ENCODE measurements around the gene C19orf18. TPM values are rescaled to one million over a fixed set of nuclear protein-coding genes. Genes with fewer than 3 reads are reported as not detected.
"Not testable (repeated sequence)": the region's sequence is repeated elsewhere in the genome, so short reads cannot be mapped to it uniquely, and the experiment has no call there.

C19orf18 gene
- total and polyA plus RNA-seq, 3 donors from 2014 or later = 3.5 to 9.8 (median 8.7) TPM

DNA sequence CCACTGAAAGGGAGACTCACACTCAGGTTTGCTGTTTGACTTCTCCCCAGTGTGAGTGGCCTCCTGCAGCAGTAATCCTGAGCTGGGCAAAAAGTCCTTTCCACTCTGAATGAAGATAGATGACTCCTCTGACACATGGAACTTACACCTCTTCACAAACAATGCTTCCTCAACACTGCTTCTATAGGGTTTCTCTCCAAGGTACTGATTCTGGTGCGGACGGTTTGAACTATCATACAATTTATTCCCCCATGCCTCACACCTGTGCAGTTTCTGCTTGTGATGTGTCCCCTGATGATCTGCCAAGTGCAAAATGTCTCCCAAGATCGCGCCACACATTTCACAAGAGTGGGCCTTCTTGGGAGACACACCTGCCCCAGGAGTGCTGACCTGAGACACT is 46.7 kb downstream of the C19orf18 start:
- 98 to 100% methylated on average over 4 of the region's 4 CpGs for WGBS, 2 donors
- Histone ChIP-seq H3K27me3 (no peaks in the 10 kb centered on the region), H3K27ac (no peak overlapping the region), H3K4me1 (no peaks in the 10 kb centered on the region), H3K9me3 (no peaks in the 10 kb centered on the region), H3K4me3 (no peak overlapping the region), H3K36me3 (ENCODE audit: low read depth, missing control alignments) (no peaks in the 10 kb centered on the region)
- TF ChIP-seq, protein P1, sequence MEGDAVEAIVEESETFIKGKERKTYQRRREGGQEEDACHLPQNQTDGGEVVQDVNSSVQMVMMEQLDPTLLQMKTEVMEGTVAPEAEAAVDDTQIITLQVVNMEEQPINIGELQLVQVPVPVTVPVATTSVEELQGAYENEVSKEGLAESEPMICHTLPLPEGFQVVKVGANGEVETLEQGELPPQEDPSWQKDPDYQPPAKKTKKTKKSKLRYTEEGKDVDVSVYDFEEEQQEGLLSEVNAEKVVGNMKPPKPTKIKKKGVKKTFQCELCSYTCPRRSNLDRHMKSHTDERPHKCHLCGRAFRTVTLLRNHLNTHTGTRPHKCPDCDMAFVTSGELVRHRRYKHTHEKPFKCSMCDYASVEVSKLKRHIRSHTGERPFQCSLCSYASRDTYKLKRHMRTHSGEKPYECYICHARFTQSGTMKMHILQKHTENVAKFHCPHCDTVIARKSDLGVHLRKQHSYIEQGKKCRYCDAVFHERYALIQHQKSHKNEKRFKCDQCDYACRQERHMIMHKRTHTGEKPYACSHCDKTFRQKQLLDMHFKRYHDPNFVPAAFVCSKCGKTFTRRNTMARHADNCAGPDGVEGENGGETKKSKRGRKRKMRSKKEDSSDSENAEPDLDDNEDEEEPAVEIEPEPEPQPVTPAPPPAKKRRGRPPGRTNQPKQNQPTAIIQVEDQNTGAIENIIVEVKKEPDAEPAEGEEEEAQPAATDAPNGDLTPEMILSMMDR (IDR thresholded peaks at IDR 0.05) = no peak
- TF ChIP-seq POLR2A (IDR thresholded peaks at IDR 0.05) = no peak
- intact Hi-C loops (cut with DNase I; ENCODE audit: low total_unique reads) = no loop called here
- no peak for DNase-seq

GRCh38 chr19:57916168-57916995 is 58.0 kb downstream of the C19orf18 start, which contains the start of gene ZNF417:
TSS of gene ZNF417 (minus strand) at chr19:57916592. CDS start at chr19:57916411, 181 bp downstream.
- peak; percentile 96 for DNase-seq
- H3K36me3 ChIP-seq (ENCODE audit: low read depth, missing control alignments); H3K4me1 ChIP-seq; intact Hi-C loops (cut with DNase I; ENCODE audit: low total_unique reads); H3K9me3 ChIP-seq; H3K27me3 ChIP-seq: not testable (repeated sequence)
- peak within 1 kb of the TSS; percentile 43 to 55 for H3K27ac ChIP-seq
- 0 to 1% methylated on average over 18 to 51 of the region's 51 CpGs for WGBS, 2 donors
- peak within 1 kb of the TSS; percentile 63 to 71 for H3K4me3 ChIP-seq

- Histone ChIP-seq H3K36me3 (ENCODE audit: low read depth, missing control alignments) (no peaks in the 10 kb centered on the region), H3K9me3 (no peaks in the 10 kb centered on the region)
Measured at GRCh38 chr19:57914531-57914930, 59.8 kb downstream of the C19orf18 start.

More at GRCh38 chr19:57914531-57914930, 59.8 kb downstream of the C19orf18 start:
- H3K4me1 ChIP-seq = no peaks in the 10 kb centered on the region
- no peak overlapping the region for H3K4me3 ChIP-seq
- 89 to 93% methylated on average over 3 of the region's 3 CpGs for whole genome bisulfite sequencing, 2 donors
- no peak for DNase-seq
- no peak for TF ChIP-seq POLR2A (IDR thresholded peaks at IDR 0.05)
- TF ChIP-seq, protein P1 (IDR thresholded peaks at IDR 0.05) = no peak
- no peak overlapping the region for H3K27ac ChIP-seq
- no peaks in the 10 kb centered on the region for H3K27me3 ChIP-seq
- intact Hi-C loops (cut with DNase I; ENCODE audit: low total_unique reads) = no loop called here

Other genes starting within 250 kb of the C19orf18 start
- 10 to 100 TPM; 14.3 to 14.4 TPM for gene ZNF671, start 246.9 kb downstream of the C19orf18 start, total RNA-seq
- gene ZNF671, start 246.9 kb downstream of the C19orf18 start, polyA plus RNA-seq (ENCODE audit: insufficient read depth, low read depth, low replicate concordance) = 15.1 TPM
- gene ZNF776, start 227.7 kb downstream of the C19orf18 start, total RNA-seq = 10 to 100 TPM; 21.7 to 31.0 TPM
- gene ZNF776, start 227.7 kb downstream of the C19orf18 start, polyA plus RNA-seq (ENCODE audit: insufficient read depth, low read depth, low replicate concordance) = 11.8 TPM
- gene ZNF586, start 204.9 kb downstream of the C19orf18 start, total RNA-seq = 10 to 100 TPM; 20.3 to 28.3 TPM
- gene ZNF586, start 204.9 kb downstream of the C19orf18 start, polyA plus RNA-seq (ENCODE audit: insufficient read depth, low read depth, low replicate concordance) = 6.7 TPM
- gene ZNF552, start 159.6 kb downstream of the C19orf18 start, total RNA-seq = 10 to 100 TPM in 1 of 2 donors, 1 to 10 TPM in 1; 9.5 to 11.4 TPM
- 4.4 TPM for gene ZNF552, start 159.6 kb downstream of the C19orf18 start, polyA plus RNA-seq (ENCODE audit: insufficient read depth, low read depth, low replicate concordance)
- gene ZNF587B, start 144.2 kb downstream of the C19orf18 start, total RNA-seq = 10 to 100 TPM; 38.7 to 41.2 TPM
- gene ZNF587B, start 144.2 kb downstream of the C19orf18 start, polyA plus RNA-seq (ENCODE audit: insufficient read depth, low read depth, low replicate concordance) = 11.8 TPM
- gene ZNF587, start 124.7 kb downstream of the C19orf18 start, total RNA-seq = 10 to 100 TPM; 30.8 to 31.2 TPM
- gene ZNF587, start 124.7 kb downstream of the C19orf18 start, polyA plus RNA-seq (ENCODE audit: insufficient read depth, low read depth, low replicate concordance) = 21.4 TPM
- 10 to 100 TPM; 38.4 to 54.8 TPM for gene ZNF814, start 85.5 kb downstream of the C19orf18 start, total RNA-seq
- 21.8 TPM for gene ZNF814, start 85.5 kb downstream of the C19orf18 start, polyA plus RNA-seq (ENCODE audit: insufficient read depth, low read depth, low replicate concordance)
- gene ZNF417, start 57.9 kb downstream of the C19orf18 start, total RNA-seq = 10 to 100 TPM; 19.8 to 20.2 TPM
- 13.4 TPM for gene ZNF417, start 57.9 kb downstream of the C19orf18 start, polyA plus RNA-seq (ENCODE audit: insufficient read depth, low read depth, low replicate concordance)
- 10 to 100 TPM; 16.6 to 22.0 TPM for gene ZNF418, start 39.1 kb downstream of the C19orf18 start, total RNA-seq
- 10.4 TPM for gene ZNF418, start 39.1 kb downstream of the C19orf18 start, polyA plus RNA-seq (ENCODE audit: insufficient read depth, low read depth, low replicate concordance)
- 10 to 100 TPM; 13.3 to 15.7 TPM for gene ZNF256, start 26.8 kb downstream of the C19orf18 start, total RNA-seq
- gene ZNF256, start 26.8 kb downstream of the C19orf18 start, polyA plus RNA-seq (ENCODE audit: insufficient read depth, low read depth, low replicate concordance) = 7.8 TPM
- 10 to 100 TPM; 30.2 to 73.9 TPM for gene ZNF606, start 28.3 kb upstream of the C19orf18 start, total RNA-seq
- 12.1 TPM for gene ZNF606, start 28.3 kb upstream of the C19orf18 start, polyA plus RNA-seq (ENCODE audit: insufficient read depth, low read depth, low replicate concordance)
- 1 to 10 TPM; 5.9 to 6.5 TPM for gene ZSCAN1, start 59.5 kb upstream of the C19orf18 start, total RNA-seq
- gene ZSCAN1, start 59.5 kb upstream of the C19orf18 start, polyA plus RNA-seq (ENCODE audit: insufficient read depth, low read depth, low replicate concordance) = 8.0 TPM
- 10 to 100 TPM; 19.1 to 33.7 TPM for gene ZNF135, start 84.7 kb upstream of the C19orf18 start, total RNA-seq
- gene ZNF135, start 84.7 kb upstream of the C19orf18 start, polyA plus RNA-seq (ENCODE audit: insufficient read depth, low read depth, low replicate concordance) = 14.5 TPM
- 100 to 1,000 TPM; 150 to 169 TPM for gene ZSCAN18, start 123.7 kb upstream of the C19orf18 start, total RNA-seq
- 95.1 TPM for gene ZSCAN18, start 123.7 kb upstream of the C19orf18 start, polyA plus RNA-seq (ENCODE audit: insufficient read depth, low read depth, low replicate concordance)
- gene ZNF329, start 176.3 kb upstream of the C19orf18 start, total RNA-seq = 10 to 100 TPM; 19.8 to 20.7 TPM
- gene ZNF329, start 176.3 kb upstream of the C19orf18 start, polyA plus RNA-seq (ENCODE audit: insufficient read depth, low read depth, low replicate concordance) = 24.2 TPM
- gene ZNF274, start 208.5 kb upstream of the C19orf18 start, total RNA-seq = 10 to 100 TPM; 42.6 to 48.0 TPM
- 34.2 TPM for gene ZNF274, start 208.5 kb upstream of the C19orf18 start, polyA plus RNA-seq (ENCODE audit: insufficient read depth, low read depth, low replicate concordance)